GM19372 (cell line): ENCODE measurements around the gene LIPG.
A peak's percentile ranks its signal among the peaks of the same experiment; 100 is the strongest.

Experiments used
- ATAC-seq: cut with Tn5 transposase; IDR thresholded peaks from one replicate; pipeline ENCODE4 v1.9.1; 2021; ENCODE audit warnings: mild to moderate bottlenecking, low read depth, moderate library complexity; ENCODE audit not compliant: unreplicated experiment

Gene LIPG

GRCh38 chr18:49609256-49610021, 47.6 kb downstream of the LIPG start:
- ATAC-seq = no peak

- ATAC-seq = no peak
Observed at GRCh38 chr18:49610022-49610445, 48.2 kb downstream of the LIPG start.

GRCh38 chr18:49611316-49611715, 49.5 kb downstream of the LIPG start:
- ATAC-seq = no peak

- ATAC-seq = peak; percentile 92
Observed at GRCh38 chr18:49612515-49613033, 50.7 kb downstream of the LIPG start.

- ATAC-seq = no peak
Observed at GRCh38 chr18:49613141-49613640, 51.3 kb downstream of the LIPG start.

GRCh38 chr18:49613641-49614151, 51.8 kb downstream of the LIPG start:
- no peak for ATAC-seq

- no peak for ATAC-seq
Observed at GRCh38 chr18:49616618-49617328, 54.9 kb downstream of the LIPG start.

- ATAC-seq = no peak
Observed at GRCh38 chr18:49617329-49617695, 55.5 kb downstream of the LIPG start.

- no peak for ATAC-seq
Observed at GRCh38 chr18:49617865-49618264, 56.0 kb downstream of the LIPG start.

GRCh38 chr18:49618742-49619681, 57.2 kb downstream of the LIPG start:
- no peak for ATAC-seq

- no peak for ATAC-seq
Observed at GRCh38 chr18:49619801-49620200, 57.9 kb downstream of the LIPG start.

- no peak for ATAC-seq
Observed at GRCh38 chr18:49621301-49621700, 59.4 kb downstream of the LIPG start.

- ATAC-seq = no peak
Observed at GRCh38 chr18:49621717-49622351, 60.0 kb downstream of the LIPG start.

GRCh38 chr18:49623571-49623970, 61.7 kb downstream of the LIPG start:
- no peak for ATAC-seq

GRCh38 chr18:49625021-49625691, 63.3 kb downstream of the LIPG start:
- ATAC-seq = no peak

GRCh38 chr18:49626842-49627467, 65.1 kb downstream of the LIPG start:
- ATAC-seq = no peak

GRCh38 chr18:49628119-49628518, 66.3 kb downstream of the LIPG start:
- no peak for ATAC-seq

- no peak for ATAC-seq
Observed at GRCh38 chr18:49628881-49629795, 67.3 kb downstream of the LIPG start.
